IMR-90 (cell line): ENCODE results near the gene LRPAP1. TPM values are rescaled to one million over a fixed set of nuclear protein-coding genes. Genes with fewer than 3 reads are reported as not detected.

Experiments
- ATAC-seq: fragments of 200-7000 bp; cut with Tn5 transposase; 2 replicates; pipeline ENCODE4 v1.9.1; 2020; ENCODE audit warnings: low read depth, mild to moderate bottlenecking, moderate library complexity
- BruUV-seq: library from RNA; stranded (reverse); fragments of 400-500 nt; replicated peaks from 2 replicates; lab custom pipeline; 2021; lab: Mats Ljungman, UMichigan
- CTCF ChIA-PET: fragments of 300-600 bp; formaldehyde crosslinking; extraction: SDS; loops from one replicate; lab custom pipeline; 2021; ENCODE audit warnings: antibody characterized with exemption; lab: Yijun Ruan, JAX
- POLR2A ChIA-PET: fragments of 300-600 bp; sonication (Branson Sonifier 250); formaldehyde crosslinking; loops from one replicate; lab custom pipeline; 2022; ENCODE audit warnings: antibody characterized with exemption; ENCODE audit not compliant: unreplicated experiment; lab: Charles Lee
- DNase-seq: peaks from one replicate; pipeline ENCODE4 v3.0.0; 2013
- H2AFZ ChIP-seq: replicated peaks from 2 replicates; pipeline ENCODE3; 2013; ENCODE audit warnings: low read length, mild to moderate bottlenecking; ENCODE audit not compliant: poor library complexity
- H2AK5ac ChIP-seq: 2 replicates; pipeline ENCODE4 v1.6.1; 2013; ENCODE audit warnings: low read depth, low read length, inconsistent platforms
- H2AK9ac ChIP-seq: replicated peaks from 2 replicates; pipeline ENCODE3; 2013; ENCODE audit warnings: mild to moderate bottlenecking, low read depth, low read length, moderate library complexity; ENCODE audit not compliant: poor library complexity
- H2BK120ac ChIP-seq: 2 replicates; pipeline ENCODE4 v1.6.1; 2013; ENCODE audit warnings: low read depth, low read length, inconsistent platforms
- H2BK15ac ChIP-seq: 3 replicates; pipeline ENCODE4 v1.6.1; 2013; ENCODE audit warnings: low read depth, low read length, inconsistent platforms
- H2BK20ac ChIP-seq: 2 replicates; pipeline ENCODE4 v1.6.1; 2013; ENCODE audit warnings: low read depth, mild to moderate bottlenecking, inconsistent platforms, low read length, moderate library complexity
- H2BK5ac ChIP-seq: 2 replicates; pipeline ENCODE4 v1.6.1; 2013; ENCODE audit warnings: mild to moderate bottlenecking, low read depth, low read length, inconsistent platforms; ENCODE audit not compliant: poor library complexity, severe bottlenecking
- H3K14ac ChIP-seq: replicated peaks from 2 replicates; pipeline ENCODE4 v1.6.1; 2013; ENCODE audit warnings: low read depth, low read length, inconsistent platforms
- H3K18ac ChIP-seq: 2 replicates; pipeline ENCODE4 v1.6.1; 2013; ENCODE audit warnings: low read depth, low read length, control low read depth
- H3K23ac ChIP-seq: 2 replicates; pipeline ENCODE4 v1.6.1; 2013; ENCODE audit warnings: low read depth, low read length, inconsistent platforms
- H3K27ac ChIP-seq: 2 replicates; pipeline ENCODE4 v1.5.1; 2013; ENCODE audit warnings: mild to moderate bottlenecking, control low read depth, low read length; ENCODE audit not compliant: insufficient read depth
- H3K27me3 ChIP-seq: 2 replicates; pipeline ENCODE4 v1.6.1; 2013; ENCODE audit warnings: low read length; ENCODE audit not compliant: control insufficient read depth, insufficient read depth
- H3K36me3 ChIP-seq: 2 replicates; pipeline ENCODE4 v1.6.1; 2013; ENCODE audit warnings: low read length, mixed read lengths; ENCODE audit not compliant: control insufficient read depth, insufficient read depth
- H3K4ac ChIP-seq: 2 replicates; pipeline ENCODE4 v1.6.1; 2013; ENCODE audit warnings: low read depth, low read length, inconsistent platforms
- H3K4me1 ChIP-seq: 2 replicates; pipeline ENCODE4 v1.6.1; 2013; ENCODE audit warnings: low read length, mixed read lengths; ENCODE audit not compliant: control insufficient read depth, insufficient read depth
- H3K4me2 ChIP-seq: 2 replicates; pipeline ENCODE4 v1.6.1; 2013; ENCODE audit warnings: low read depth, mild to moderate bottlenecking, control low read depth, low read length, moderate library complexity
- H3K4me3 ChIP-seq: 2 replicates; pipeline ENCODE4 v1.5.1; 2013; ENCODE audit warnings: low read depth, mild to moderate bottlenecking, control low read depth, low read length, moderate library complexity; ENCODE audit not compliant: insufficient read depth
- H3K56ac ChIP-seq: 2 replicates; pipeline ENCODE4 v1.6.1; 2013; ENCODE audit warnings: low read length, inconsistent platforms; ENCODE audit not compliant: insufficient read depth; ENCODE audit errors: extremely low read depth
- H3K79me1 ChIP-seq, 2 experiments: 2 replicates each; pipeline ENCODE4 v1.6.1; 2013; ENCODE audit warnings: low read length in 2 of 2, inconsistent platforms in 1 of 2, low read depth in 1 of 2
- H3K9ac ChIP-seq: 2 replicates; pipeline ENCODE4 v1.6.1; 2013; ENCODE audit warnings: low read depth, low read length, control low read depth
- H3K9me1 ChIP-seq: 2 replicates; pipeline ENCODE4 v1.6.1; 2013; ENCODE audit warnings: low read length, inconsistent platforms; ENCODE audit not compliant: insufficient read depth
- H3K9me3 ChIP-seq: 2 replicates; pipeline ENCODE4 v1.6.1; 2013; ENCODE audit warnings: low read length; ENCODE audit not compliant: control insufficient read depth, insufficient read depth
- H4K20me1 ChIP-seq: 2 replicates; pipeline ENCODE4 v1.6.1; 2013; ENCODE audit warnings: low read length, inconsistent platforms; ENCODE audit not compliant: insufficient read depth
- H4K5ac ChIP-seq: 2 replicates; pipeline ENCODE4 v1.6.1; 2013; ENCODE audit warnings: mild to moderate bottlenecking, low read depth, low read length, control low read depth
- H4K8ac ChIP-seq, 2 experiments: 2 replicates each; pipeline ENCODE4 v1.6.1; 2013; ENCODE audit warnings: low read depth in 2 of 2, low read length in 2 of 2, control low read depth in 1 of 2, inconsistent platforms in 1 of 2
- H4K91ac ChIP-seq: 2 replicates; pipeline ENCODE4 v1.6.1; 2013; ENCODE audit warnings: low read depth, low read length, inconsistent platforms; ENCODE audit not compliant: insufficient read depth
- BHLHE40 ChIP-seq: fragments of 150-350 bp; IDR thresholded peaks from 2 replicates; pipeline ENCODE4 v1.6.1; 2016; ENCODE audit warnings: mild to moderate bottlenecking, low read depth, low read length
- CEBPB ChIP-seq: IDR thresholded peaks from 2 replicates; pipeline ENCODE4 v1.6.1; 2012; ENCODE audit warnings: low read depth, low read length, improper control_type of control experiment
- CTCF ChIP-seq: conservative IDR thresholded peaks from 2 replicates; pipeline ENCODE4 v1.5.1; 2012; ENCODE audit warnings: mild to moderate bottlenecking, low read depth, low read length, improper control_type of control experiment
- ELK1 ChIP-seq: fragments of 150-350 bp; IDR thresholded peaks from 2 replicates; pipeline ENCODE4 v1.6.1; 2016; ENCODE audit warnings: low read depth, mild to moderate bottlenecking, low read length, moderate library complexity, borderline replicate concordance
- FOS ChIP-seq: fragments of 150-350 bp; IDR thresholded peaks from 2 replicates; pipeline ENCODE4 v1.6.1; 2016; ENCODE audit warnings: low read depth, low read length
- MAFK ChIP-seq: IDR thresholded peaks from 2 replicates; pipeline ENCODE4 v1.6.1; 2012; ENCODE audit warnings: low read depth, low read length, improper control_type of control experiment
- MXI1 ChIP-seq: IDR thresholded peaks from 2 replicates; pipeline ENCODE4 v1.6.1; 2012; ENCODE audit warnings: low read depth, mild to moderate bottlenecking, low read length, moderate library complexity, borderline replicate concordance
- NFE2L2 ChIP-seq: fragments of 150-350 bp; IDR thresholded peaks from 2 replicates; pipeline ENCODE4 v1.6.1; 2016; ENCODE audit warnings: low read depth, mild to moderate bottlenecking, low read length
- POLR2A ChIP-seq: IDR thresholded peaks from 2 replicates; pipeline ENCODE4 v1.6.1; 2012; ENCODE audit warnings: mild to moderate bottlenecking, low read depth, low read length
- RAD21 ChIP-seq: IDR thresholded peaks from 2 replicates; pipeline ENCODE4 v1.6.1; 2012; ENCODE audit warnings: low read length, improper control_type of control experiment
- RCOR1 ChIP-seq: IDR thresholded peaks from 2 replicates; pipeline ENCODE4 v1.6.1; 2012; ENCODE audit warnings: mild to moderate bottlenecking, low read length, improper control_type of control experiment; ENCODE audit not compliant: insufficient replicate concordance
- RFX5 ChIP-seq: IDR thresholded peaks from 2 replicates; pipeline ENCODE4 v1.8.0; 2012; ENCODE audit warnings: low read depth, mild to moderate bottlenecking, low read length, moderate library complexity
- SMC3 ChIP-seq: fragments of 150-350 bp; IDR thresholded peaks from 2 replicates; pipeline ENCODE4 v1.6.1; 2016; ENCODE audit warnings: low read depth, mild to moderate bottlenecking, antibody characterized with exemption, low read length, moderate library complexity
- USF2 ChIP-seq: fragments of 150-350 bp; IDR thresholded peaks from 2 replicates; pipeline ENCODE4 v1.6.1; 2017; ENCODE audit warnings: mild to moderate bottlenecking, antibody characterized with exemption, low read length, low read depth
- WGBS, 2 experiments: methylation state at CpG; one replicate each; pipeline versions ENCODE4 v1.1.5 to v1.1.7; 2013; ENCODE audit warnings: missing lambda C conversion rate in 2 of 2; ENCODE audit not compliant: insufficient read length in 1 of 2; ENCODE audit errors: extremely low coverage in 2 of 2; 5-methylcytosine and 5-hydroxymethylcytosine counted together
- dilution Hi-C: fragments of 300-500 bp; cut with HindIII; formaldehyde crosslinking; loops from one replicate; pipeline ENCODE4 v1.14.3; 2018; ENCODE audit warnings: low sequenced_read_pairs; ENCODE audit not compliant: unreplicated experiment
- in situ Hi-C: fragments of 300-500 bp; cut with MboI; formaldehyde crosslinking; loops from 3 replicates; pipeline ENCODE4 v1.14.3; 2019; ENCODE audit warnings: low sequenced_read_pairs, inconsistent platforms, mixed read lengths
- intact Hi-C: fragments of 100-400 bp; cut with micrococcal nuclease; formaldehyde crosslinking; loops from 2 replicates; pipeline ENCODE4 v1.10.0; 2022
- polyA plus RNA-seq, 3 experiments: library from polyadenylated mRNA; depleted of rRNA; stranded (reverse); fragments of >200 nt; gene quantifications; 2 replicates each; pipeline ENCODE4 v1.2.3, GENCODE V29; 2012; ENCODE audit warnings: low replicate concordance in 1 of 3
- total RNA-seq: library from RNA; depleted of rRNA; stranded (reverse); fragments of >200 nt; gene quantifications from 2 replicates; pipeline ENCODE4 v1.2.3, GENCODE V29; 2012

Gene LRPAP1
- total and polyA plus RNA-seq, 2 of the 4 experiments (the other 2 are of a cell fraction), result 135 to 175 TPM

- ChIA-PET CTCF (no interaction called here), POLR2A (no interaction called here)
- Histone ChIP-seq H3K9me3 (no peaks in the 10 kb centered on the region), H4K5ac (no peak overlapping the region), H3K4me1 (no peaks in the 10 kb centered on the region), H3K9me1 (no peaks in the 10 kb centered on the region), H3K4me2 (no peak overlapping the region), H3K18ac (no peak overlapping the region), H2BK5ac (no peak overlapping the region), H2AK9ac (no peak overlapping the region), H3K79me1 (no peaks in the 10 kb centered on the region), H3K23ac (no peak overlapping the region), H3K14ac (no peak overlapping the region), H2BK15ac (no peak overlapping the region), H3K27me3 (peaks cover 52% of the 10 kb centered on the region), H4K91ac (no peak overlapping the region), H3K4me3 (no peak overlapping the region), H2AFZ (no peak overlapping the region), H4K8ac (no peak overlapping the region), H2BK120ac (no peak overlapping the region), H4K20me1 (no peaks in the 10 kb centered on the region), H3K4ac (no peak overlapping the region), H3K9ac (no peak overlapping the region), H3K27ac (no peak overlapping the region), H2AK5ac (no peak overlapping the region), H3K36me3 (no peaks in the 10 kb centered on the region), H2BK20ac (no peak overlapping the region), H3K56ac (no peak overlapping the region)
- ATAC-seq, result peak; percentile 7; the same call in 1 of the 2 replicates
- in situ Hi-C loops, result no loop called here
- dilution Hi-C loops, result no loop called here
- DNase-seq, result no peak
- 58% methylated on average over 7 of the region's 25 CpGs; no CpG with 5 or more reads in 1 of the 2 experiments for WGBS, 2 experiments
- no TSS peak for BruUV-seq
- intact Hi-C loops, result no loop called here
- TF ChIP-seq SMC3, result no peak
- TF ChIP-seq FOS, result no peak
- no peak; the same call in 1 of the 2 replicates for TF ChIP-seq USF2
- no peak for TF ChIP-seq NFE2L2
- TF ChIP-seq RAD21, result no peak
- TF ChIP-seq POLR2A, result no peak
- no peak for TF ChIP-seq ELK1
- TF ChIP-seq MAFK, result no peak
- TF ChIP-seq BHLHE40, result no peak
- TF ChIP-seq MXI1, result no peak
- TF ChIP-seq RFX5, result no peak
- TF ChIP-seq CTCF, result no peak
- no peak for TF ChIP-seq RCOR1
- no peak for TF ChIP-seq CEBPB
These were observed 45.4 kb downstream of the LRPAP1 start for GRCh38 chr4:3486541-3487540.
